IMR-90 (cell line): ENCODE data around the gene BTBD9. TPM values are rescaled to one million over a fixed set of nuclear protein-coding genes. Genes with fewer than 3 reads are reported as not detected.

Experiments
- ATAC-seq: fragments of 200-7000 bp; cut with Tn5 transposase; 2 replicates; pipeline ENCODE4 v1.9.1; 2020; ENCODE audit warnings: low read depth, mild to moderate bottlenecking, moderate library complexity
- BruUV-seq: library from RNA; stranded (reverse); fragments of 400-500 nt; replicated peaks from 2 replicates; lab custom pipeline; 2021; lab: Mats Ljungman, UMichigan
- CTCF ChIA-PET: fragments of 300-600 bp; formaldehyde crosslinking; extraction: SDS; loops from one replicate; lab custom pipeline; 2021; ENCODE audit warnings: antibody characterized with exemption; lab: Yijun Ruan, JAX
- POLR2A ChIA-PET: fragments of 300-600 bp; sonication (Branson Sonifier 250); formaldehyde crosslinking; loops from one replicate; lab custom pipeline; 2022; ENCODE audit warnings: antibody characterized with exemption; ENCODE audit not compliant: unreplicated experiment; lab: Charles Lee
- DNase-seq: peaks from one replicate; pipeline ENCODE4 v3.0.0; 2013
- H2AFZ ChIP-seq: replicated peaks from 2 replicates; pipeline ENCODE3; 2013; ENCODE audit warnings: low read length, mild to moderate bottlenecking; ENCODE audit not compliant: poor library complexity
- H2AK5ac ChIP-seq: 2 replicates; pipeline ENCODE4 v1.6.1; 2013; ENCODE audit warnings: low read depth, low read length, inconsistent platforms
- H2AK9ac ChIP-seq: replicated peaks from 2 replicates; pipeline ENCODE3; 2013; ENCODE audit warnings: mild to moderate bottlenecking, low read depth, low read length, moderate library complexity; ENCODE audit not compliant: poor library complexity
- H2BK120ac ChIP-seq: 2 replicates; pipeline ENCODE4 v1.6.1; 2013; ENCODE audit warnings: low read depth, low read length, inconsistent platforms
- H2BK15ac ChIP-seq: 3 replicates; pipeline ENCODE4 v1.6.1; 2013; ENCODE audit warnings: low read depth, low read length, inconsistent platforms
- H2BK20ac ChIP-seq: 2 replicates; pipeline ENCODE4 v1.6.1; 2013; ENCODE audit warnings: low read depth, mild to moderate bottlenecking, inconsistent platforms, low read length, moderate library complexity
- H2BK5ac ChIP-seq: 2 replicates; pipeline ENCODE4 v1.6.1; 2013; ENCODE audit warnings: mild to moderate bottlenecking, low read depth, low read length, inconsistent platforms; ENCODE audit not compliant: poor library complexity, severe bottlenecking
- H3K14ac ChIP-seq: replicated peaks from 2 replicates; pipeline ENCODE4 v1.6.1; 2013; ENCODE audit warnings: low read depth, low read length, inconsistent platforms
- H3K18ac ChIP-seq: 2 replicates; pipeline ENCODE4 v1.6.1; 2013; ENCODE audit warnings: low read depth, low read length, control low read depth
- H3K23ac ChIP-seq: 2 replicates; pipeline ENCODE4 v1.6.1; 2013; ENCODE audit warnings: low read depth, low read length, inconsistent platforms
- H3K27ac ChIP-seq: 2 replicates; pipeline ENCODE4 v1.5.1; 2013; ENCODE audit warnings: mild to moderate bottlenecking, control low read depth, low read length; ENCODE audit not compliant: insufficient read depth
- H3K27me3 ChIP-seq: 2 replicates; pipeline ENCODE4 v1.6.1; 2013; ENCODE audit warnings: low read length; ENCODE audit not compliant: control insufficient read depth, insufficient read depth
- H3K36me3 ChIP-seq: 2 replicates; pipeline ENCODE4 v1.6.1; 2013; ENCODE audit warnings: low read length, mixed read lengths; ENCODE audit not compliant: control insufficient read depth, insufficient read depth
- H3K4ac ChIP-seq: 2 replicates; pipeline ENCODE4 v1.6.1; 2013; ENCODE audit warnings: low read depth, low read length, inconsistent platforms
- H3K4me1 ChIP-seq: 2 replicates; pipeline ENCODE4 v1.6.1; 2013; ENCODE audit warnings: low read length, mixed read lengths; ENCODE audit not compliant: control insufficient read depth, insufficient read depth
- H3K4me2 ChIP-seq: 2 replicates; pipeline ENCODE4 v1.6.1; 2013; ENCODE audit warnings: low read depth, mild to moderate bottlenecking, control low read depth, low read length, moderate library complexity
- H3K4me3 ChIP-seq: 2 replicates; pipeline ENCODE4 v1.5.1; 2013; ENCODE audit warnings: low read depth, mild to moderate bottlenecking, control low read depth, low read length, moderate library complexity; ENCODE audit not compliant: insufficient read depth
- H3K56ac ChIP-seq: 2 replicates; pipeline ENCODE4 v1.6.1; 2013; ENCODE audit warnings: low read length, inconsistent platforms; ENCODE audit not compliant: insufficient read depth; ENCODE audit errors: extremely low read depth
- H3K79me1 ChIP-seq, 2 experiments: 2 replicates each; pipeline ENCODE4 v1.6.1; 2013; ENCODE audit warnings: low read length in 2 of 2, inconsistent platforms in 1 of 2, low read depth in 1 of 2
- H3K9ac ChIP-seq: 2 replicates; pipeline ENCODE4 v1.6.1; 2013; ENCODE audit warnings: low read depth, low read length, control low read depth
- H3K9me1 ChIP-seq: 2 replicates; pipeline ENCODE4 v1.6.1; 2013; ENCODE audit warnings: low read length, inconsistent platforms; ENCODE audit not compliant: insufficient read depth
- H3K9me3 ChIP-seq: 2 replicates; pipeline ENCODE4 v1.6.1; 2013; ENCODE audit warnings: low read length; ENCODE audit not compliant: control insufficient read depth, insufficient read depth
- H4K20me1 ChIP-seq: 2 replicates; pipeline ENCODE4 v1.6.1; 2013; ENCODE audit warnings: low read length, inconsistent platforms; ENCODE audit not compliant: insufficient read depth
- H4K5ac ChIP-seq: 2 replicates; pipeline ENCODE4 v1.6.1; 2013; ENCODE audit warnings: mild to moderate bottlenecking, low read depth, low read length, control low read depth
- H4K8ac ChIP-seq, 2 experiments: 2 replicates each; pipeline ENCODE4 v1.6.1; 2013; ENCODE audit warnings: low read depth in 2 of 2, low read length in 2 of 2, control low read depth in 1 of 2, inconsistent platforms in 1 of 2
- H4K91ac ChIP-seq: 2 replicates; pipeline ENCODE4 v1.6.1; 2013; ENCODE audit warnings: low read depth, low read length, inconsistent platforms; ENCODE audit not compliant: insufficient read depth
- CEBPB ChIP-seq: IDR thresholded peaks from 2 replicates; pipeline ENCODE4 v1.6.1; 2012; ENCODE audit warnings: low read depth, low read length, improper control_type of control experiment
- CHD1 ChIP-seq: IDR thresholded peaks from 2 replicates; pipeline ENCODE4 v1.6.1; 2012; ENCODE audit warnings: low read depth, low read length, improper control_type of control experiment
- FOS ChIP-seq: fragments of 150-350 bp; IDR thresholded peaks from 2 replicates; pipeline ENCODE4 v1.6.1; 2016; ENCODE audit warnings: low read depth, low read length
- NFE2L2 ChIP-seq: fragments of 150-350 bp; IDR thresholded peaks from 2 replicates; pipeline ENCODE4 v1.6.1; 2016; ENCODE audit warnings: low read depth, mild to moderate bottlenecking, low read length
- POLR2A ChIP-seq: IDR thresholded peaks from 2 replicates; pipeline ENCODE4 v1.6.1; 2012; ENCODE audit warnings: mild to moderate bottlenecking, low read depth, low read length
- RAD21 ChIP-seq: IDR thresholded peaks from 2 replicates; pipeline ENCODE4 v1.6.1; 2012; ENCODE audit warnings: low read length, improper control_type of control experiment
- SMC3 ChIP-seq: fragments of 150-350 bp; IDR thresholded peaks from 2 replicates; pipeline ENCODE4 v1.6.1; 2016; ENCODE audit warnings: low read depth, mild to moderate bottlenecking, antibody characterized with exemption, low read length, moderate library complexity
- WGBS, 2 experiments: methylation state at CpG; one replicate each; pipeline versions ENCODE4 v1.1.5 to v1.1.7; 2013; ENCODE audit warnings: missing lambda C conversion rate in 2 of 2; ENCODE audit not compliant: insufficient read length in 1 of 2; ENCODE audit errors: extremely low coverage in 2 of 2; 5-methylcytosine and 5-hydroxymethylcytosine counted together
- dilution Hi-C: fragments of 300-500 bp; cut with HindIII; formaldehyde crosslinking; loops from one replicate; pipeline ENCODE4 v1.14.3; 2018; ENCODE audit warnings: low sequenced_read_pairs; ENCODE audit not compliant: unreplicated experiment
- in situ Hi-C: fragments of 300-500 bp; cut with MboI; formaldehyde crosslinking; loops from 3 replicates; pipeline ENCODE4 v1.14.3; 2019; ENCODE audit warnings: low sequenced_read_pairs, inconsistent platforms, mixed read lengths
- intact Hi-C: fragments of 100-400 bp; cut with micrococcal nuclease; formaldehyde crosslinking; loops from 2 replicates; pipeline ENCODE4 v1.10.0; 2022
- polyA plus RNA-seq, 3 experiments: library from polyadenylated mRNA; depleted of rRNA; stranded (reverse); fragments of >200 nt; gene quantifications; 2 replicates each; pipeline ENCODE4 v1.2.3, GENCODE V29; 2012; ENCODE audit warnings: low replicate concordance in 1 of 3
- total RNA-seq: library from RNA; depleted of rRNA; stranded (reverse); fragments of >200 nt; gene quantifications from 2 replicates; pipeline ENCODE4 v1.2.3, GENCODE V29; 2012
- TF ChIP-seq, protein P1 (sequence below): fragments of 150-350 bp; IDR thresholded peaks from 2 replicates; pipeline ENCODE4 v1.6.1; 2017; ENCODE audit warnings: mild to moderate bottlenecking, antibody characterized with exemption, low read length, low read depth

BTBD9 gene
- total and polyA plus RNA-seq, 2 of the 4 experiments (the other 2 are of a cell fraction) = 4.1 to 22.0 TPM

DNA sequence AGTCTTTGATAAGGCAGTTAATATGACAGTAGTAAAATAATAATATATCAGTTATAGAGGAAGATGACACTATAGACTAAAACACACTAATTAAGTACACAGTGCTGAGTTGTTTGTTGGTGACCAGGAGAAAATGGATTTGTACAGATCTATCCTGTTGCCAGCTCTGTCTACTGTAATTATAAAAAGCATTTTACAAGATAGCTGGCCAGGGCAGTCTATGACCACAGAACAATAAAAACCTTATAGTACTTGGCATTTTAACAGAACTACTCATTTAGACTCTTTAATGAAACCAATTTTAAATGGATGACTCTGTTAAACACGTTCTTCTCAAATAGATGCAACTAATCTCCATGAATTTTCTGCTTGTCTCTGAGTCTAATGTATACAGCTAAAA, 367.5 kb downstream of the BTBD9 start:
- Histone ChIP-seq H3K23ac (no peak overlapping the region), H2BK15ac (no peak overlapping the region), H4K20me1 (no peaks in the 10 kb centered on the region), H3K79me1 (peaks cover 0 to 13% of the 10 kb centered on the region in 2 experiments; a peak in 2 of 4 replicates), H3K14ac (0 out of 2 replicates have a peak overlapping the region, but pooled peaks have one; percentile 6), H3K9ac (no peak overlapping the region), H2BK5ac (no peak overlapping the region), H2BK120ac (no peak overlapping the region), H3K4me1 (peaks cover 21% of the 10 kb centered on the region), H3K27me3 (no peaks in the 10 kb centered on the region), H2BK20ac (no peak overlapping the region), H3K56ac (no peak overlapping the region), H2AK9ac (no peak overlapping the region), H3K4me3 (no peak overlapping the region), H3K18ac (no peak overlapping the region), H3K4me2 (no peak overlapping the region), H3K36me3 (no peaks in the 10 kb centered on the region), H2AFZ (no peak overlapping the region), H3K4ac (no peak overlapping the region), H4K5ac (no peak overlapping the region), H4K91ac (no peak overlapping the region), H3K9me3 (no peaks in the 10 kb centered on the region), H4K8ac (no peak overlapping the region), H2AK5ac (no peak overlapping the region), H3K27ac (no peak overlapping the region), H3K9me1 (peaks cover 16% of the 10 kb centered on the region)
- TF ChIP-seq CEBPB (no peak), NFE2L2 (no peak), POLR2A (no peak), FOS (no peak), RAD21 (no peak), CHD1 (no peak), SMC3 (no peak)
- TF ChIP-seq, protein P1, sequence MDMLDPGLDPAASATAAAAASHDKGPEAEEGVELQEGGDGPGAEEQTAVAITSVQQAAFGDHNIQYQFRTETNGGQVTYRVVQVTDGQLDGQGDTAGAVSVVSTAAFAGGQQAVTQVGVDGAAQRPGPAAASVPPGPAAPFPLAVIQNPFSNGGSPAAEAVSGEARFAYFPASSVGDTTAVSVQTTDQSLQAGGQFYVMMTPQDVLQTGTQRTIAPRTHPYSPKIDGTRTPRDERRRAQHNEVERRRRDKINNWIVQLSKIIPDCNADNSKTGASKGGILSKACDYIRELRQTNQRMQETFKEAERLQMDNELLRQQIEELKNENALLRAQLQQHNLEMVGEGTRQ = no peak
- dilution Hi-C loops (no loop called here), intact Hi-C loops (loop anchor here (5.0 kb wide), 1 partner anchor 235 kb away; no protein-coding TSS in a partner anchor), in situ Hi-C loops (no loop called here)
- no TSS peak for BruUV-seq
- ATAC-seq = no peak
- WGBS, 2 experiments = no CpG with 5 or more reads among the region's 1 CpG
- ChIA-PET POLR2A (no interaction called here), CTCF (interaction anchor here (1.5 kb wide), 1 partner anchor 11 kb away, joined by 3 read pairs; no protein-coding TSS in a partner anchor)
- DNase-seq = no peak
